Activated T-cell treated with anti-CD3 and anti-CD28 coated beads, Interleukin-2, amount 50 U/mL, for 1 hour (primary cell): ENCODE measurements around the gene ZFTA.

ENCODE experiments used
- DNase-seq: peaks from one replicate; pipeline ENCODE4 v3.0.0-alpha.2; 2020

Gene ZFTA

DNA sequence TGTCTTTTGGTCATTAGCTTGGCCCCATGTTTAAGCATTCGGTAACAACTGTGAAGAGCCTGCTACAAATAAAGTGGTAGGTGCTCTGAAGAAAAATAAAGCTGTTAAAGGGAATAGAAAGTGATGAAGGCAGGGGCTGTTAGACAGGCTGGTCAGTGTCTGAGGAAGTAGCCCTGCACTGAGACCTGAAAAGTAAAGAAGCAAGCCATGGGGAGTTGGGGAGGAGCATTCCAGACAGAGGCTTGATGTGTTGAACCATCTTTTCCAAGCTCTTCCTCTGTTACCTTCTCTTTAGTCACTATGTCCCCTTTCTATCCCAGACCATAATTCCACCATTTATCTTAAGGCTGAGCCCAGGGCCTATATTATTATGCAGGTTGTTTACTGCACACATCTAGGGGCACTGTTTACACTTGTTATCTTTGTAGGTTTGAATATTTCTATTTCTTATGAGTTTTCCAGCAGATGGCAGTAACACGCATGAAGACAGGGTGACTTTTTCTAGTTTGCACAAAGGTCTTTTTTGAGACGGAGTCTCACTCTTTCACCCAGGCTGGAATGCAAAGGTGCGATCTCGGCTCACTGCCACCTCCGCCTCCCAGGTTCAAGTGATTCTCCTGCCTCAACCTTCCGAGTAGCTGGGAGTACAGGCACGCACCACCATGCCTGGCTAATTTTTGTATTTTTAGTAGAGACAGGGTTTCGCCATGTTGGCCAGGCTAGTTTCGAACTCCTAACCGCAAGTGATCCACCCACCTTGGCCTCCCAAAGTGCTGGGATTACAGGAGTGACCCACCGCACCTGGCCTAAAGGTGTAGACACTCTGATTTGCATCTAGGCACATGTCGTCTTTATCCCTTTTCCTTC lies 23.0 kb downstream of the ZFTA start:
- DNase-seq, result no peak

DNA sequence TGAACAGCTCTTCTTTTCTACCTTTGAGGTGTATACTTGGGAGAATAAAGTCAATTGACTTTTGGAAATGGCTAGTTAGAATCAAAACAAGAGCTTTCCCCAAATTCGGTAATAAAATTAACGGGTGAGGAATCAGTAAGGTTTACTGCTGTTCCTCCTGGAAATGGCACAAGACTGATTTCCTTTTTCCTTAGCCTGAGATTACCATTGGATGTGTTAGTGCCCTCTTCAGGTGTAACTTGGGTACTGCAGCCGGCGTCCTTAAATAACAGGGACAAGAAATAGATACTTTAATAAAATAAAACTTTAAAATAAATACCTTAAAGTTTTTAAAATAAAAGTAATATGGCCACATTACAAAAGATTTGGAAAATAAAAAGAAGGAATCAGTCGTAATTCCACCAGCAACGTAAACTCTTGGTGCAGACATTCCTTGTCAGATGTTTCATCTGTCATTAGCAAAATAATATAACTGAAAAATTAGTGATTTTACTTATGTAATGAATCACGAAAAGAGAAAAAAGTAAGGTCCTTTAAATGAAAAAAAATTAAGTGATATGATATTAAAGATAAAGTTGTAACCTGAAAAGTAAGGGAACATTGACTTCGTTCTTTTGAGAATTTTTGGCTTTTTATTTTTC lies 29.7 kb downstream of the ZFTA start:
- DNase-seq, result peak; percentile 67

DNA sequence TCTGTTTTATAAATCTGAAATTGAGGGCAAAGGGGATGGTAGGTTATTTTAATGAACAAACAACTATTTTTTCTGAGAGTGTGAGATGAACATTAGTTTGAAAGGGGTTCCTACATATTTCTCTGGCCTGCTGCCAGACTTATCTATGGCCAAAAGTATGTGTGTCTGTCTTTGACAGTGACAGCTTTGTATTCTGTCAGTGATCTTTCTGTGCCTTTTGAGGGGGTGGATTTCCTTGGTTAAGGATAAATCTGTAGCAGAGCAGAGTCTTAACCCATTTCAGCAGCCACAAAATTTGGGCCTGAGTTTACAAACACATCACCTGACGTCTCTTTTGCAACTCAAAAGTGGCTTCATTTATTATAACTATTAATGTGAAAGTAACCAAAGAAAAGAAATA lies 30.9 kb downstream of the ZFTA start:
- no peak for DNase-seq

DNA sequence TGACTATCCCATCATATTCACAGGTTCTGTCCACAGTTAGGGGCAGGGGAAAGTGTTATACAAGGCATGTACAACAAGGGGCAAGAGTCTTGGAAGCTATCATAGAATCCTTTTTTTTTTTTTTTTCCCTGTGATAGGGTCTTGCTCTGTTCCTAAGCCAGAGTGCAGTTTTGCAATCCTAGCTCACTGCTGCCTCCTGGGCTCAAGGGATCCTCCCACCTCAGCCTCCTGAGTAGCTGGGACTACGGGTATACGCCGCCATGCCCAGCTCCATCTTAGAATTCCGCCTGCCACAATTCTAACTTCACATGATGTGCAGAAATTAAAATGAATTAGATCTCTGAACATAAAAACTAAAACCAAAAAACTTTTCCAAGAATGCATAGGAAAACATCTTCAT lies 31.7 kb downstream of the ZFTA start:
- DNase-seq, result no peak

DNA sequence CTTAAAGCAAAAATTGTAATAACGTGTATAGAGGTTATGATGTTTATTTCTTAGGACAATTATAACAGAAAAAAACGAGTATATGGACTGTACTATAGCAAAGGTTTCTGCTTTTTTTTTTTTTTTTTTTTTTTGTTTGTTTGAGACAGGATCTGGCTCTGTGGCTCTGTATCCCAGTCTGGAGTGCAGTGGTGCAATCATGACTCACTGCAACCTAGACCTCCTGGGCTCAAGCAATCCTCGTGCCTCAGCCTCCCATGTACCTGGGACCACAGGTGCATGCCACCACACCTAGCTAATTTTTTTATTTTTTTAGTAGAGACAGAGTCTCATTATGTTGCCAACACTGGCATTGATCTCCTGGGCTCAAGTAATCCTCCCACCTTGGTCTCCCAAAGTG lies 39.2 kb downstream of the ZFTA start:
- DNase-seq, result no peak

DNA sequence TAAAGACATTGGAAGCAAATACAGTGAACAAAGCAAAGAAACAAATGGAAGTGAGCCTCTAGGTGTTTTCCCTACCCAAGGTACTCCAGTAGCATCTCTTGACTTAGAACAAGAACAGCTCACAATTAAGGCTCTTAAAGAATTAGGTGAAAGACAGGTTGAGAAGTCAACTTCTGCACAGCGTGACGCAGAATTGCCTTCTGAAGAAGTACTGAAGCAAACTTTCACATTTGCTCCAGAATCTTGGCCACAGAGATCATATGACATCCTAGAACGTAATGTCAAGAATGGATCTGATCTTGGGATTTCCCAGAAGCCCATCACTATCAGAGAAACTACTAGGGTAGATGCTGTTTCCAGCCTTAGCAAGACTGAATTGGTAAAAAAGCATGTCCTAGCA lies 48.0 kb downstream of the ZFTA start:
- no peak for DNase-seq

DNA sequence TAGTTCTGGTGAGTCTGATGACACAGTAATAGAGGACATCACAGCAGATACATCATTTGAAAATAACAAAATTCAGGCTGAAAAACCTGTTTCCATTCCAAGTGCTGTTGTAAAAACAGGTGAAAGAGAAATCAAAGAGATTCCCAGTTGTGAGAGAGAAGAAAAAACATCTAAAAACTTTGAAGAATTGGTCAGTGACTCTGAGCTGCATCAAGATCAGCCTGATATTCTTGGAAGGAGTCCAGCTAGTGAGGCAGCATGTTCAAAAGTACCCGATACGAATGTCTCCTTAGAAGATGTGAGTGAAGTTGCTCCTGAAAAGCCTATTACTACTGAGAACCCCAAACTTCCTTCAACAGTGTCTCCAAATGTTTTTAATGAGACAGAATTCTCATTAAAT lies 48.6 kb downstream of the ZFTA start:
- DNase-seq, result no peak

DNA sequence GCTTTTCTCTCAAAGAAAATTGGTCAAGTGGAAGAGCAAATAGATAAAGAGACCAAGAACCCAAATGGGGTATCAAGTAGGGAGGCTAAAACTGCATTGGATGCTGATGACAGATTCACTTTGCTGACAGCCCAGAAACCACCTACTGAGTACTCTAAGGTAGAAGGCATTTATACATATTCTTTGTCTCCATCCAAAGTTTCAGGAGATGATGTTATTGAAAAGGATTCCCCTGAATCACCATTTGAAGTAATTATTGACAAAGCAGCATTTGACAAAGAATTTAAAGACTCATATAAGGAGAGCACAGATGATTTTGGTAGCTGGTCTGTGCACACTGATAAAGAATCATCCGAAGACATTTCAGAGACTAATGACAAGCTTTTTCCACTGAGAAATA lies 49.6 kb downstream of the ZFTA start:
- no peak for DNase-seq
